ENCODE results near the gene PPP2R5E. TPM values are rescaled to one million over a fixed set of nuclear protein-coding genes. Genes with fewer than 3 reads are reported as not detected.

Gene PPP2R5E
- total RNA-seq, 1 donor from 2014 or later = 40.4 TPM

GRCh38 chr14:63517354-63517753 lies 25.8 kb downstream of the PPP2R5E start:
- no peak for ATAC-seq

GRCh38 chr14:63515240-63515639 lies 27.9 kb downstream of the PPP2R5E start:
- no peak for ATAC-seq

- no peak for ATAC-seq
These were observed 29.4 kb downstream of the PPP2R5E start for GRCh38 chr14:63513756-63514155.

- no peak for ATAC-seq
These were observed 30.3 kb downstream of the PPP2R5E start for GRCh38 chr14:63512861-63513260.

- no peak for ATAC-seq
These were observed 32.6 kb downstream of the PPP2R5E start for GRCh38 chr14:63510538-63510937.

GRCh38 chr14:63508033-63508432 lies 35.1 kb downstream of the PPP2R5E start:
- no peak for ATAC-seq

- peak; percentile 95 for ATAC-seq
These were observed 38.5 kb downstream of the PPP2R5E start for GRCh38 chr14:63504648-63505047.

- no peak for ATAC-seq
These were observed 41.7 kb downstream of the PPP2R5E start for GRCh38 chr14:63501429-63501828.

- ATAC-seq = no peak
These were observed 43.4 kb downstream of the PPP2R5E start for GRCh38 chr14:63499701-63500250.

- no peak for ATAC-seq
These were observed 46.3 kb downstream of the PPP2R5E start for GRCh38 chr14:63496837-63497400.

- peak; percentile 53 for ATAC-seq
These were observed 49.9 kb downstream of the PPP2R5E start for GRCh38 chr14:63493246-63493645.

GRCh38 chr14:63492391-63492790 lies 50.8 kb downstream of the PPP2R5E start:
- peak; percentile 95 for ATAC-seq

- no peak for ATAC-seq
These were observed 55.5 kb downstream of the PPP2R5E start for GRCh38 chr14:63487724-63488123.

- ATAC-seq = no peak
These were observed 56.4 kb downstream of the PPP2R5E start for GRCh38 chr14:63486738-63487137.

- peak; percentile 20 for ATAC-seq
These were observed 59.9 kb downstream of the PPP2R5E start for GRCh38 chr14:63483315-63483714.

GRCh38 chr14:63480599-63480998 lies 62.6 kb downstream of the PPP2R5E start:
- no peak for ATAC-seq

- ATAC-seq = no peak
These were observed 64.7 kb downstream of the PPP2R5E start for GRCh38 chr14:63478437-63478852.

- no peak for ATAC-seq
These were observed 65.2 kb downstream of the PPP2R5E start for GRCh38 chr14:63478010-63478409.

GRCh38 chr14:63477556-63477955 lies 65.6 kb downstream of the PPP2R5E start:
- ATAC-seq = no peak

- ATAC-seq = no peak
These were observed 67.4 kb downstream of the PPP2R5E start for GRCh38 chr14:63475761-63476160.

GRCh38 chr14:63474844-63475243 lies 68.3 kb downstream of the PPP2R5E start:
- ATAC-seq = no peak

- no peak for ATAC-seq
These were observed 69.1 kb downstream of the PPP2R5E start for GRCh38 chr14:63474111-63474510.

- ATAC-seq = no peak
These were observed 70.0 kb downstream of the PPP2R5E start for GRCh38 chr14:63472986-63473788.
